ENCODE measurements around the gene CD274.

- no peak for TF ChIP-seq POLR2A (IDR thresholded peaks at IDR 0.05; ENCODE audit: low read length)
- no peak for TF ChIP-seq GATA1 (IDR thresholded peaks at IDR 0.05; ENCODE audit: low read depth, low read length)
These were observed 9.0 kb downstream of the CD274 start for GRCh38 chr9:5459289-5459829.
